HCT116 (cell line): ENCODE data around the gene CAMKMT. TPM values are rescaled to one million over a fixed set of nuclear protein-coding genes. Genes with fewer than 3 reads are reported as not detected.

Experiments
- ATAC-seq: fragments of 200-7000 bp; cut with Tn5 transposase; 2 replicates; pipeline ENCODE4 v1.9.1; 2020; ENCODE audit warnings: mild to moderate bottlenecking, moderate library complexity
- BruUV-seq: library from RNA; stranded (reverse); fragments of 400-500 nt; replicated peaks from 2 replicates; lab custom pipeline; 2021; lab: Mats Ljungman, UMichigan
- CTCF ChIA-PET: fragments of 300-600 bp; sonication (Branson Sonifier 250); formaldehyde crosslinking; loops from one replicate; lab custom pipeline; 2021; ENCODE audit warnings: antibody characterized with exemption; lab: Charles Lee
- POLR2A ChIA-PET: fragments of 300-600, 350-600 bp; sonication (Branson Sonifier 250); formaldehyde crosslinking; loops from one replicate; lab custom pipeline; 2021; ENCODE audit warnings: antibody characterized with exemption; lab: Charles Lee
- RAD21 ChIA-PET, 2 experiments: fragments of 300-600 bp; sonication (Branson Sonifier 250); formaldehyde crosslinking; loops; one replicate each; lab custom pipeline; 2023; ENCODE audit warnings: low total read pairs in 2 of 2; ENCODE audit not compliant: uncharacterized antibody in 2 of 2, unreplicated experiment in 2 of 2, low non-redundant PET in 1 of 2; lab: Charles Lee
- DNase-seq: peaks from one replicate; pipeline ENCODE4 v3.0.0-alpha.2; 2010; ENCODE audit warnings: low read depth, low spot score
- H2AFZ ChIP-seq: fragments of 200-600 bp; shearing (Covaris generic), sonication (generic); 2 replicates; pipeline ENCODE4 v1.6.1; 2017; ENCODE audit warnings: low read depth, mixed run types, mixed read lengths, antibody characterized with exemption, low read length; ENCODE audit not compliant: poor library complexity, severe bottlenecking
- H3K27ac ChIP-seq: 2 replicates; pipeline ENCODE4 v1.5.1; 2012; ENCODE audit warnings: low read depth, low read length
- H3K27me3 ChIP-seq: fragments of 200-600 bp; sonication (generic); 2 replicates; pipeline ENCODE4 v1.6.1; 2016; ENCODE audit warnings: mixed run types, low read length, mixed read lengths; ENCODE audit not compliant: insufficient read depth
- H3K36me3 ChIP-seq, 2 experiments: fragments of 200-500 bp in 1 of 2; fragments of 200-600 bp in 1 of 2; sonication (Bioruptor generic) in 1 of 2; sonication (generic) in 1 of 2; 2 replicates each; pipeline versions ENCODE4 v1.5.1 to v1.6.1; 2014 to 2016; ENCODE audit warnings: low read length in 2 of 2, inconsistent platforms in 1 of 2, mixed read lengths in 1 of 2, mixed run types in 1 of 2; ENCODE audit not compliant: insufficient read depth in 2 of 2, control insufficient read depth in 1 of 2
- H3K4me1 ChIP-seq, 2 experiments: fragments of 200-600 bp in 1 of 2; sonication (generic) in 1 of 2; 2 replicates each; pipeline versions ENCODE4 v1.5.1 to v1.6.1; 2012 to 2017; ENCODE audit warnings: low read length in 2 of 2, inconsistent platforms in 1 of 2, mild to moderate bottlenecking in 1 of 2, mixed read lengths in 1 of 2, mixed run types in 1 of 2, moderate library complexity in 1 of 2; ENCODE audit not compliant: insufficient read depth in 2 of 2, control insufficient read depth in 1 of 2
- H3K4me2 ChIP-seq: fragments of 200-600 bp; sonication (generic); 2 replicates; pipeline ENCODE4 v1.6.1; 2017; ENCODE audit warnings: mixed run types, low read length, mixed read lengths
- H3K4me3 ChIP-seq, 2 experiments: fragments of 200-600 bp in 1 of 2; sonication (generic) in 1 of 2; replicated peaks in 1 of 2; 2 replicates each; pipeline ENCODE4 v1.5.1; 2011 to 2016; ENCODE audit warnings: low read length in 2 of 2, control low read depth in 1 of 2, low read depth in 1 of 2, mild to moderate bottlenecking in 1 of 2, mixed read lengths in 1 of 2, mixed run types in 1 of 2
- H3K79me2 ChIP-seq: fragments of 200-600 bp; sonication (generic); 2 replicates; pipeline ENCODE4 v1.6.1; 2017; ENCODE audit warnings: mild to moderate bottlenecking, mixed run types, low read length, moderate library complexity, mixed read lengths; ENCODE audit not compliant: insufficient read depth
- H3K9ac ChIP-seq: fragments of 200-600 bp; sonication (generic); 2 replicates; pipeline ENCODE4 v1.6.1; 2016; ENCODE audit warnings: low read length, mixed read lengths
- H3K9me2 ChIP-seq: fragments of 200-600 bp; sonication (generic), shearing (Covaris generic); 2 replicates; pipeline ENCODE4 v1.6.1; 2017; ENCODE audit warnings: mixed run types, mild to moderate bottlenecking, moderate library complexity; ENCODE audit not compliant: insufficient read depth
- H3K9me3 ChIP-seq, 2 experiments: fragments of 200-500 bp in 1 of 2; fragments of 200-600 bp in 1 of 2; sonication (Bioruptor generic) in 1 of 2; sonication (generic) in 1 of 2; 2 replicates each; pipeline ENCODE4 v1.6.1; 2014 to 2017; ENCODE audit warnings: low read length in 2 of 2, mixed read lengths in 2 of 2, inconsistent platforms in 1 of 2, low read depth in 1 of 2, mild to moderate bottlenecking in 1 of 2, mixed run types in 1 of 2, moderate library complexity in 1 of 2; ENCODE audit not compliant: control insufficient read depth in 1 of 2, insufficient read depth in 1 of 2
- H4K20me1 ChIP-seq: fragments of 200-600 bp; sonication (generic), shearing (Covaris generic); 2 replicates; pipeline ENCODE4 v1.6.1; 2017; ENCODE audit warnings: mixed run types, mild to moderate bottlenecking, moderate library complexity; ENCODE audit not compliant: insufficient read depth
- ATF3 ChIP-seq: IDR thresholded peaks from 2 replicates; pipeline ENCODE4 v1.6.1; 2012
- CBX3 ChIP-seq: IDR thresholded peaks from 2 replicates; pipeline ENCODE4 v1.6.1; 2012; ENCODE audit warnings: low read depth
- CEBPB ChIP-seq: IDR thresholded peaks from 2 replicates; pipeline ENCODE4 v1.6.1; 2012; ENCODE audit warnings: low read depth
- CTCF ChIP-seq, 3 experiments: fragments of 200-600 bp in 1 of 3; sonication (generic) in 1 of 3; IDR thresholded peaks in 2 of 3; conservative IDR thresholded peaks in 1 of 3; 2 replicates each; pipeline ENCODE4 v1.5.1; 2012 to 2017; ENCODE audit warnings: low read depth in 2 of 3, low read length in 2 of 3, antibody characterized with exemption in 1 of 3, borderline replicate concordance in 1 of 3, control low read depth in 1 of 3, mild to moderate bottlenecking in 1 of 3, mixed read lengths in 1 of 3, mixed run types in 1 of 3, moderate library complexity in 1 of 3; ENCODE audit not compliant: insufficient read depth in 1 of 3
- JUND ChIP-seq: IDR thresholded peaks from 2 replicates; pipeline ENCODE4 v1.6.1; 2012
- MAX ChIP-seq: IDR thresholded peaks from 2 replicates; pipeline ENCODE4 v1.6.1; 2012
- REST ChIP-seq: IDR thresholded peaks from 2 replicates; pipeline ENCODE4 v1.6.1; 2012; ENCODE audit warnings: low read depth
- SRF ChIP-seq: IDR thresholded peaks from 2 replicates; pipeline ENCODE4 v1.6.1; 2012; ENCODE audit warnings: low read depth
- TCF7L2 ChIP-seq: IDR thresholded peaks from 2 replicates; pipeline ENCODE4 v1.7.0; 2011; ENCODE audit warnings: borderline replicate concordance, inconsistent platforms; ENCODE audit not compliant: insufficient read depth, insufficient read length; ENCODE audit errors: extremely low read depth
- YY1 ChIP-seq: IDR thresholded peaks from 2 replicates; pipeline ENCODE4 v1.6.1; 2011; ENCODE audit warnings: low read length, low read depth, moderate library complexity, mild to moderate bottlenecking; ENCODE audit not compliant: insufficient replicate concordance; ENCODE audit errors: extremely low read depth
- ZBTB33 ChIP-seq: IDR thresholded peaks from 2 replicates; pipeline ENCODE4 v1.6.1; 2011; ENCODE audit warnings: mild to moderate bottlenecking, low read length, moderate library complexity; ENCODE audit not compliant: insufficient replicate concordance; ENCODE audit errors: extremely low read depth
- ZNF274 ChIP-seq: fragments of 200-500 bp; sonication (Bioruptor generic); IDR thresholded peaks from 2 replicates; pipeline ENCODE4 v1.6.1; 2014; ENCODE audit warnings: mild to moderate bottlenecking, low read depth, low read length, inconsistent platforms
- intact Hi-C: fragments of 100-400 bp; cut with micrococcal nuclease; formaldehyde crosslinking; loops from 2 replicates; pipeline ENCODE4 v1.10.0; 2022
- total RNA-seq: library from RNA; stranded (reverse); gene quantifications from one replicate; pipeline ENCODE4 v1.2.1, GENCODE V29; 2021; ENCODE audit not compliant: unreplicated experiment

The CAMKMT gene
- total RNA-seq, 1 experiment from 2014 or later = 10.6 TPM

GRCh38 chr2:44330801-44331200 lies 30.9 kb upstream of the CAMKMT start (continued):
- no peak for TF ChIP-seq CTCF (IDR thresholded peaks at IDR 0.05 in 2 of 3, conservative IDR thresholded peaks at IDR 0.05 in 1 of 3; ENCODE audit: borderline replicate concordance in 1 of 3, insufficient read depth in 1 of 3, low read depth in 2 of 3, low read length in 2 of 3)
- TF ChIP-seq, all 23 proteins: peak for 0

- Histone ChIP-seq H3K9ac (no peak overlapping the region), H3K4me2 (no peak overlapping the region), H3K27ac (no peak overlapping the region), H3K9me3 (no peaks in the 10 kb centered on the region), H3K4me3 (no peak overlapping the region), H2AFZ (no peak overlapping the region), H3K9me2 (no peaks in the 10 kb centered on the region), H3K4me1 (no peaks in the 10 kb centered on the region), H3K27me3 (no peaks in the 10 kb centered on the region), H3K79me2 (no peaks in the 10 kb centered on the region), H4K20me1 (no peaks in the 10 kb centered on the region), H3K36me3 (peaks cover 13 to 14% of the 10 kb centered on the region in 2 experiments)
- no TSS peak for BruUV-seq
- ChIA-PET RAD21 (no interaction called here), CTCF (no interaction called here), POLR2A (no interaction called here)
- ATAC-seq (no peak), DNase-seq (no peak)
- intact Hi-C loops = no loop called here
- TF ChIP-seq SRF = no peak
- no peak for TF ChIP-seq JUND
- TF ChIP-seq REST = no peak
- no peak for TF ChIP-seq CEBPB
- no peak for TF ChIP-seq ZBTB33
- TF ChIP-seq YY1 = no peak
- TF ChIP-seq CBX3 = no peak
- TF ChIP-seq CTCF (IDR thresholded peaks at IDR 0.05 in 2 of 3, conservative IDR thresholded peaks at IDR 0.05 in 1 of 3; ENCODE audit: borderline replicate concordance in 1 of 3, insufficient read depth in 1 of 3, low read depth in 2 of 3, low read length in 2 of 3) = no peak
- TF ChIP-seq ATF3 = no peak
- TF ChIP-seq ZNF274 = no peak
- TF ChIP-seq TCF7L2 = no peak
- no peak for TF ChIP-seq MAX
Observed at GRCh38 chr2:44333994-44334393, 27.8 kb upstream of the CAMKMT start.
